Natural killer cell (primary cell): Measurements from ENCODE around the gene COPS3. TPM values are rescaled to one million over a fixed set of nuclear protein-coding genes. Genes with fewer than 3 reads are reported as not detected.
A peak's percentile ranks its signal among the peaks of the same experiment; 100 is the strongest.

Experiments used
- ATAC-seq, 3 donors: fragments of 150-1000 bp in 2 of 3; fragments of 200-7000 bp in 1 of 3; cut with Tn5 transposase; 1 replicate in 1 of 3; 2 replicates in 2 of 3; pipeline ENCODE4 v1.10.0; 2021; ENCODE audit warnings: mild to moderate bottlenecking in 2 of 3, moderate library complexity in 2 of 3
- DNase-seq, 2 donors: peaks; one replicate each; pipeline versions ENCODE4 v3.0.0 to v3.0.0-alpha.2; 2013 to 2021; ENCODE audit warnings: mixed read lengths in 1 of 2
- H3K27ac ChIP-seq: one replicate; pipeline ENCODE4 v1.5.1; 2013; ENCODE audit warnings: mild to moderate bottlenecking, low read length
- H3K27me3 ChIP-seq: one replicate; pipeline ENCODE4 v1.6.1; 2013; ENCODE audit warnings: low read length; ENCODE audit not compliant: control insufficient read depth, insufficient read depth
- H3K36me3 ChIP-seq: one replicate; pipeline ENCODE4 v1.6.1; 2013; ENCODE audit warnings: low read length; ENCODE audit not compliant: control insufficient read depth, insufficient read depth
- H3K4me1 ChIP-seq: one replicate; pipeline ENCODE4 v1.6.1; 2013; ENCODE audit warnings: low read length; ENCODE audit not compliant: control insufficient read depth, insufficient read depth
- H3K4me3 ChIP-seq: one replicate; pipeline ENCODE4 v1.5.1; 2013; ENCODE audit warnings: low read length
- H3K9me3 ChIP-seq: one replicate; pipeline ENCODE4 v1.6.1; 2013; ENCODE audit warnings: low read length; ENCODE audit not compliant: control insufficient read depth, insufficient read depth
- H3K27ac Mint-ChIP-seq, 2 donors: one replicate each; pipeline ENCODE4 v1.8.0; 2022; ENCODE audit warnings: mild to moderate bottlenecking in 2 of 2, mixed read lengths in 2 of 2, moderate library complexity in 1 of 2
- H3K27me3 Mint-ChIP-seq, 2 donors: one replicate each; pipeline ENCODE4 v1.8.0; 2022; ENCODE audit warnings: low read depth in 2 of 2, mixed read lengths in 2 of 2
- H3K36me3 Mint-ChIP-seq: one replicate; pipeline ENCODE4 v1.8.0; 2022; ENCODE audit warnings: mixed read lengths
- H3K4me1 Mint-ChIP-seq, 2 donors: one replicate each; pipeline ENCODE4 v1.8.0; 2022; ENCODE audit warnings: mixed read lengths in 2 of 2
- H3K4me3 Mint-ChIP-seq: one replicate; pipeline ENCODE4 v1.8.0; 2022; ENCODE audit warnings: mild to moderate bottlenecking, moderate library complexity, mixed read lengths
- H3K9me3 Mint-ChIP-seq, 2 donors: one replicate each; pipeline ENCODE4 v1.8.0; 2022; ENCODE audit warnings: mixed read lengths in 2 of 2
- WGBS: methylation state at CpG from one replicate; pipeline ENCODE4 v1.1.7; 2013; ENCODE audit warnings: missing lambda C conversion rate; ENCODE audit not compliant: insufficient coverage; 5-methylcytosine and 5-hydroxymethylcytosine counted together
- intact Hi-C: fragments of 100-400 bp; cut with micrococcal nuclease; formaldehyde crosslinking; loops from one replicate; pipeline ENCODE4 v1.14.2; 2022
- total RNA-seq, 4 donors: library from RNA; stranded (reverse); fragments of 120-200 nt in 1 of 4; gene quantifications; one replicate each; pipeline versions ENCODE4 v1.2.3 to v1.2.4, GENCODE V29; 2013 to 2022
- TF ChIP-seq, protein P1 (sequence below): fragments of 200-600 bp; IDR thresholded peaks from one replicate; pipeline ENCODE4 v1.8.0; 2022; ENCODE audit warnings: antibody characterized with exemption

Gene COPS3
- 100 to 1,000 TPM; 101 to 115 (median 102) TPM for total RNA-seq
- total RNA-seq (2013): 76.4 TPM

DNA sequence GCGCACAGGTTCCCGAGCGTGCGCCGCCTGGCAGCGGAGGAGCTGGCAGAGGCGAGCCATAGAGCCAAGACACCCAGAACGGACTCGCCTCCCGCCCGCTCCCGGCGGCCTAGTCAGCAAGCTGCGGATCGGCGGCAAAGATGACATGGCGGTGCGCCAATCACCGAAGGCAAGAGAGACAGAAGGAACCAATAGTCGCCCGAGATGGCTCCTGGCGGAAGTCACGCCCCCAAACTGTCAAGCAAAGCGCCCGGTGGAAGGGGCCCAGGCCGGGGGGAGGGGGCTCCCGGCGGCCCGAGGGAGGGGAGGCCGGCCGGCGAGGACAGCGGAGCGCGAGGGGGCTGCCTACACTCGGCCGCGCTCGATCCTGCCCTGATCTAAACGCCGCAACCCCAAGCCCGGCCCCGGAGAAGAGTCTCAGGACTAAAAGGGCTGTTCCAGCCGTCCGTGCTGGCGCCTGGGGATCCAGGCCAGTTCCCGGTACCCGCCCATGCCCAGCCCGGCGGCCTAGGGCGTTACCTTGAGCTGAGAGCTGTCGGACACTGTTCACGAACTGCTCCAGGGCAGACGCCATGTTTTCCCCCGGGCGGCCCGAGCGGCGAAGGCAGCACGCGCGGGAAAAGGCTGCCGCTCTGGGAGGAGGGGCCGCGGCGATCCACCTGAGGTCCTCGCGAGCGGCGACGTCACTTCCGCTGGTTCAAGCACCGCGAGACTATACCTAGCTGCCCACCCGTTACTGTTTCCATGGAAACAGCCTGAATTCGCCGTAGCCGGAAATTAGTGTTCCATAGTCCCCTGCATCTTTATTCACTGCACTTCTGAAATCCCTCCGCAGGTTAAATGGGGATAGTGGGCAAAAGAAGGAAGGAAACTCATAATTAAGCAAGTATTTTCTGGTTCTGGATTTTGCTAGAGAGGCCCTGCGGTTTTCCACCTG, at the start of gene COPS3:
TSS of gene COPS3 (minus strand) at position 634 of the 937 bp plus-strand sequence. CDS start at position 574, 60 bp downstream.
- Histone ChIP-seq H3K4me1 (peaks cover 25% of the 10 kb centered on the region), H3K36me3 (peaks cover 2% of the 10 kb centered on the region), H3K9me3 (no peaks in the 10 kb centered on the region), H3K4me3 (peak within 1 kb of the TSS; percentile 84), H3K27me3 (no peaks in the 10 kb centered on the region), H3K27ac (peak within 1 kb of the TSS; percentile 88)
- H3K27me3 Mint-ChIP-seq: no peaks in the 10 kb centered on the region
- intact Hi-C loops: loop anchor here (1.0 to 2.0 kb wide), 4 partner anchors 19 to 44 kb away; partner anchors contain the start of gene FLCN
- peak within 1 kb of the TSS; percentile 91 to 94 for H3K27ac Mint-ChIP-seq
- H3K36me3 Mint-ChIP-seq: no peaks in the 10 kb centered on the region
- H3K4me1 Mint-ChIP-seq: peaks cover 23 to 37% of the 10 kb centered on the region in 2 donors
- under 1% methylated on average over 80 of the region's 80 CpGs for WGBS
- DNase-seq (peak; percentile 96 to 99), ATAC-seq (peak; percentile 87 to 96 (median 91))
- peak within 1 kb of the TSS; percentile 93 for H3K4me3 Mint-ChIP-seq
- no peaks in the 10 kb centered on the region for H3K9me3 Mint-ChIP-seq
- TF ChIP-seq, protein P1, sequence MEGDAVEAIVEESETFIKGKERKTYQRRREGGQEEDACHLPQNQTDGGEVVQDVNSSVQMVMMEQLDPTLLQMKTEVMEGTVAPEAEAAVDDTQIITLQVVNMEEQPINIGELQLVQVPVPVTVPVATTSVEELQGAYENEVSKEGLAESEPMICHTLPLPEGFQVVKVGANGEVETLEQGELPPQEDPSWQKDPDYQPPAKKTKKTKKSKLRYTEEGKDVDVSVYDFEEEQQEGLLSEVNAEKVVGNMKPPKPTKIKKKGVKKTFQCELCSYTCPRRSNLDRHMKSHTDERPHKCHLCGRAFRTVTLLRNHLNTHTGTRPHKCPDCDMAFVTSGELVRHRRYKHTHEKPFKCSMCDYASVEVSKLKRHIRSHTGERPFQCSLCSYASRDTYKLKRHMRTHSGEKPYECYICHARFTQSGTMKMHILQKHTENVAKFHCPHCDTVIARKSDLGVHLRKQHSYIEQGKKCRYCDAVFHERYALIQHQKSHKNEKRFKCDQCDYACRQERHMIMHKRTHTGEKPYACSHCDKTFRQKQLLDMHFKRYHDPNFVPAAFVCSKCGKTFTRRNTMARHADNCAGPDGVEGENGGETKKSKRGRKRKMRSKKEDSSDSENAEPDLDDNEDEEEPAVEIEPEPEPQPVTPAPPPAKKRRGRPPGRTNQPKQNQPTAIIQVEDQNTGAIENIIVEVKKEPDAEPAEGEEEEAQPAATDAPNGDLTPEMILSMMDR: no peak

DNA sequence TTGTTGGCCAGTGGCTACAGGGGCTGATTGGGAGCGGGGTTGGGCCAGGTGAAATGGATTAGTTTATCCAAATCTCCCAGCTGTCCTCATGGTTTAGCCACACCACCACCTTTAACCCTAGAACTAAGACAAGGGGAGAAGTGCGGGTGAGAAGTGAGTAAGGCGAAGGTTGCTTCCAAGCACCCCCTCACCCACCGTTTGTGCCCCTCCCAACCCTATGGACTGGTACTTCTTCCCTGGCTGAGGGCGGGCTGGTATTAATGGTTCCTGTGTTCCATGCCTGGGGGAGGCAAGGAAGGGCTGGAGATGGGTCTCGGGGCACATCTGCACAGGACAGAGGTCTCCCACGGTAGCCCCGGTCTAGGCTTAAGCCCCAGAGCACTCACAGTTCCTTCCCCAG, 47.2 kb upstream of the COPS3 start:
- DNase-seq (no peak), ATAC-seq (no peak)
- no peaks in the 10 kb centered on the region for H3K9me3 ChIP-seq
- Mint-ChIP-seq H3K4me3 (no peak overlapping the region), H3K27ac (no peak overlapping the region), H3K4me1 (no peaks in the 10 kb centered on the region), H3K36me3 (no peaks in the 10 kb centered on the region), H3K27me3 (no peaks in the 10 kb centered on the region), H3K9me3 (no peaks in the 10 kb centered on the region)
- no peak overlapping the region for H3K27ac ChIP-seq
- no peak overlapping the region for H3K4me3 ChIP-seq
- H3K4me1 ChIP-seq: no peaks in the 10 kb centered on the region
- intact Hi-C loops: no loop called here
- no peaks in the 10 kb centered on the region for H3K36me3 ChIP-seq
- no peaks in the 10 kb centered on the region for H3K27me3 ChIP-seq
- 74% methylated on average over 5 of the region's 8 CpGs for WGBS
- TF ChIP-seq, protein P1: no peak

DNA sequence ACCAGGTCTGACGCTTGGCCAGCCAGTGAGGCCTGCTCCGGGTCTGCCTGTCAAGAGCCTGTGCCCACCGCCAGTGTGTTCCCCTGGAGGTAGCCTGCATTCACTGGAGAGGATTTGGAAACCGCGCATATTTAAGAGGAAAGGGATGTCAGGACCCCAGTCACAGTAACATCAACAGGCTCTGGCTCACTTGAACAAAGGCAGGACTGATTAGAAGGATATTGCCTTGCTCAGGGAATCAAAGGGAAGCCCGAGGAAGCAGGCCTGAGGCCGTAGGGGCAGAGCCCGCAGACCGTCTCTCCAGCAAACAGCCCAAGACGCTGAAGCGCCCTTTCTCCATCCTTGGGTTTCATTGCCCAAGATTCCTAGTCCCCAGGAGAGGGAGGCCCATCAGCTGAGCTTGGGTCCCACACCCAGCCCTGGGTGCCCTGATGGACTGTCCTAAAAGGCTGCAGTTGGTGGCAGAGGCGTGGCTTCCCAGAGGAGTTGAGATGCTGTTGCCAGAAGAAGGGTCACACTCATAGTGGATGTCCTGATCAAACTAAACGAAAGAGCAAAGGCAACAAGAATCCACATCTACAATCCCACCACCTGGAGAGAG, 45.3 kb upstream of the COPS3 start:
- no peaks in the 10 kb centered on the region for H3K27me3 Mint-ChIP-seq
- no peak overlapping the region for H3K27ac Mint-ChIP-seq
- no peak for ATAC-seq
- Histone ChIP-seq H3K27me3 (no peaks in the 10 kb centered on the region), H3K36me3 (no peaks in the 10 kb centered on the region), H3K27ac (no peak overlapping the region), H3K4me1 (no peaks in the 10 kb centered on the region), H3K9me3 (no peaks in the 10 kb centered on the region), H3K4me3 (no peak overlapping the region)
- DNase-seq: no peak
- 96% methylated on average over 12 of the region's 13 CpGs for WGBS
- H3K4me3 Mint-ChIP-seq: no peak overlapping the region
- no peaks in the 10 kb centered on the region for H3K9me3 Mint-ChIP-seq
- TF ChIP-seq, protein P1: no peak
- H3K36me3 Mint-ChIP-seq: no peaks in the 10 kb centered on the region
- intact Hi-C loops: no loop called here
- H3K4me1 Mint-ChIP-seq: no peaks in the 10 kb centered on the region
